ENCODE results near the gene COX4I1.

The COX4I1 gene

DNA sequence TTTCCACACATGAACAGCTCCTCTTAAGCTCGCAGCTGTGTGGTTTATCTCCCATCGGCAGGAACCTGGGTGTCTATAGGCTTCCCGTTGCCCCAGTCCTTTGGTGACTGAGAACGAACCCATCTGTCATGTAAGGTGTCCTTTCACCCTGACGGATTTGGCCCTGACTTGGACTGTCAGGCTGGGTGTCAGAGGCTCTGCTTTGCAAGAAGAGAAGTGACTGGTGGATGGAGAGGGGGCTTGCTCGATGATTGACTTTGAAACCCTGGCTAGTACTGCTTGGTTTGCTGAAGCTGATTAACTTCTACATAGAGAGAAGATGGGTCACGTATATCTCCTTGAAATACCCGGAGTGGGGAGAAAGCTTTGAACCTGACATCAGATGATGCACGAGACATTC lies 42.9 kb downstream of the COX4I1 start:
- DNase-seq, result no peak

DNA sequence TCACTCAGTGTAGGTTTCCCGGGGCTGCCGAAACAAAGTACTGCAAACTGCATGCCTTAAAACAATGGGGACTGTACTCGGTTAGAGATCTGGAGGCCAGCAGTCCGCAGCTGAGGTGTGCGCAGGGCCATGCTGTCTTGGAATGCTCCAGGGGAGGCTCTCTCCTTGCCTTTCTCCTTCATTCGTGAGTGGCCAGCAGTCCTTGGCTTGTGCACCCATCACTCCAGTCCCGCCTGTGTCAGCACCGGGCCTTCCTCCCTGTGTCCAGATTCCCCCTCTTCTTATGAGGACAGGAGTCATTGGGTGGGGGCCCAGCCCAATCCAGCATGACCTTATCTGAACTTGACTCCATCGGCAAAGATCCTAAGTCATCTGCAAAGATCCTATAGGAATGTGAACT lies 43.4 kb downstream of the COX4I1 start:
- DNase-seq, result no peak

DNA sequence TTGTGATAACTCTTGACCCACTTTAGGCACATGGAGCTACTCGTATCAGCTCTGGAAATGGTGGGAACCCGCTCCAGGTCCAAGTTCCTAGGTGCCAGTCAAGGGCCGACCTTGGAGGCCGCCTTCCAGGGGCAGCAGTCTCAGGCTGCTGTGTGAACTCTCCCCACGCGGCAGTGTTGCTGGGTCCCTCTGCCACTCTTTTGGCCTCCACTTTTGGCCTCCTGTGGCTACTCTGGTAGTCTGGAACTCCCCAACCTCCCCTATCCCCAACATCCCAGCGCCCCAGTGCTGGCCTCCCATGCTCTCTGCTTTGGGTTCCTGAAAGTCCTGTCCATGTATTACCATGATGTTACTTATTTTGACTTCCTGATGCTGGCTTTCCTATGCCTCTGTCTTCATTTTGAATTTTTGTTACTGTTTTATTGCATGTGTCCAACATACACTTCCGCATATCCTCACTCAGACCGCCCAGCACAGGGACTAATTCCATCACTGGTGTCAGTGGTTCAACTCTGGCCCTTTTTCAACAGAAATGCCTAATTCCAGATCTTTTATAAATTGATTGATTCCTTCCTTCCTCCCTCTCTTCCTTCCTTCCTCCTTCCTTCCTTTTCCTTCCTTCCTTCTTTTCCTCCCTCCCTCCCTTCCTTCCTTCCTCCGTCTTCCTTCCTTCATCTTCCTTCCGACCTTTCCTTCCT lies 44.1 kb downstream of the COX4I1 start:
- DNase-seq, result no peak

DNA sequence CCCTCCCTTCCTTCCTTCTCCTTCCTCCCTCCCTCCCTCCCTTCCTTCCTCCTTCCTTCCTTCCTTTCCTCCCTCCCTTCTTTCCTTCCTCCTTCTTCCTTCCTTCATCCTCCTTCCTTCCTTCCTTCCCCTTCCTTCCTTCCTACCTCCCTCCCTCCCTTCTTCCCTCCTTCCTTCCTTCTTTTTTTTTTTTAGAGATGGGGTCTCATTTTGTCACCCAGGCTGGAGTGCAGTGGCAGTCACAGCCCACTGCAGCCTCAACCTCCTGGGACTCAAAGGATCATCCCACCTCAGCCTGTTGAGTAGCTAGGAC lies 44.6 kb downstream of the COX4I1 start:
- no peak for DNase-seq

DNA sequence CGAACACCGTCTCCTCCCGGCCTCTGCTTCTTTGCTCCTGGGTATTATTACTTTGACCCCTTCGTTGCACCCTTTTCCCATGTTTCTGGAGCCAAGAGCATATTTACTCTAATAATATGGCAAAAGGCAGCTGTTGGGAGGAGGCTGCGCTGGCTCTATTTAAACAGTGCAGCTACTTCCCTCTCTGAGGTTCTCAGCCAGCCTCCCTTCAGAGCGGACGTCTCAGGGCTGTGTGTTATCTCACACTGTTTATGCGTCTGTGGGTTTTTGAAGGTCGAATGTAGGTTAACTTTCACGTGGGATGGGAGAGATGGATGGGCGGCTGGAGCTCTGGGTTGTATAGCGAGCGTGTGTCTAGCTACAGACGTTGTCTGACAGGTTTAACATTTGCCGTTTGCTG lies 45.3 kb downstream of the COX4I1 start:
- DNase-seq, result no peak

DNA sequence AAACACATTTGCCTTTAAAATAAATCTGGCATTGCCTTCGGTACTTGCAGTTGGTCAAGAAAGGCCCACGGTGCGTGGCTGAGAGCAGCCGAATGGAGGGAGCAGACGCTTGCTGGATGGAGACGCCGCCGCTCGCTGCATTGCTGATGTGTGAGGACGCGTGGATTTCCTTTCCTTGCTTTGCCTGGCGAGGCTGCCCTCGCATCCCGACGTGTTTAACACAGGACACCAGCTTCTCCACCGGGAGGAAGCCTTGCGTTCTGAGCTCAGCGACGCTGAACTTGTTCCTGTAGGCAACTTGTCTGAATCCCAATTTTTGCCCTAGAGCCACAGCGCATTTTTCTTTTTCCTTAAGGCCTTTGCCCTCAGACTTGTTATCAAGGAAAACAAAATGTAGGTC lies 45.8 kb downstream of the COX4I1 start:
- no peak for DNase-seq

DNA sequence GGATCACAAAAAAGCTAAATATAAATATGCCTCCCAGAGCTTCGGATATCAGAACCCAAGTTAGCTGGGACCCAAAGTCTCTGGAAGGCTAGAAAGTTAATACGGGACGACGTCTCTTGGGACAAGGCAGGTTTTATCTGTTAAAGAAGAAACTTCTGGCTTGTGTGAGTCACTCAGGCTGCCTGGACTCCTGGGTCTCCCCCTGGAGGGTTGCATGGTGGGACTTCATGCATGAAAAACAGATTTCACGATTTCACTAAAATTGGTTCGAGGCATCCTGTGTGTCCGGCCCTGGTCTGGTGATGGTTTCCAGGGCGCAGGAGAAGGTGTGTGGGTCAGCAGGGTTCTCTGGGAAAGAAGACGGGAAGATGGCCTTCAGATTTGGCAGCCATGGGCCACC lies 47.0 kb downstream of the COX4I1 start:
- DNase-seq, result no peak

DNA sequence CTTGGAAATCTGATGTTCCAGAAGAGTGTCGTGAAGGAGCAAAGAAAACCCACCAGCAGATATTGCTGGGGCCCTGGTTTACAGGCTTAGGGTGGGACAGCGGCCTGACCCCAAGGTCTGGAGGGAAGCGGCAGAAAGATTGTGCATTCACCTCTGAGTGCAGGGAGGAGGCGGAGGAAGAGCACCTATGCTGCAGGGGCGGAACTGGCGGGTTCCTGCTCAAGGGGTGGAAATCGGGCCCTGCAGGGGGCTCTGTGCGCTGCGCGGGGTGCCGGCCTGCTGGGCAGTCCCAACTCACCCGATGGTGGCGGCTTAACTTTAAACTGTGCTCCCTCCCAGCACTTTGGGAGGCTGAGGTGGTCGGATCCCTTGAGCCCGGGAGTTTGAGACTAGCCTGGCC lies 47.5 kb downstream of the COX4I1 start:
- no peak for DNase-seq

DNA sequence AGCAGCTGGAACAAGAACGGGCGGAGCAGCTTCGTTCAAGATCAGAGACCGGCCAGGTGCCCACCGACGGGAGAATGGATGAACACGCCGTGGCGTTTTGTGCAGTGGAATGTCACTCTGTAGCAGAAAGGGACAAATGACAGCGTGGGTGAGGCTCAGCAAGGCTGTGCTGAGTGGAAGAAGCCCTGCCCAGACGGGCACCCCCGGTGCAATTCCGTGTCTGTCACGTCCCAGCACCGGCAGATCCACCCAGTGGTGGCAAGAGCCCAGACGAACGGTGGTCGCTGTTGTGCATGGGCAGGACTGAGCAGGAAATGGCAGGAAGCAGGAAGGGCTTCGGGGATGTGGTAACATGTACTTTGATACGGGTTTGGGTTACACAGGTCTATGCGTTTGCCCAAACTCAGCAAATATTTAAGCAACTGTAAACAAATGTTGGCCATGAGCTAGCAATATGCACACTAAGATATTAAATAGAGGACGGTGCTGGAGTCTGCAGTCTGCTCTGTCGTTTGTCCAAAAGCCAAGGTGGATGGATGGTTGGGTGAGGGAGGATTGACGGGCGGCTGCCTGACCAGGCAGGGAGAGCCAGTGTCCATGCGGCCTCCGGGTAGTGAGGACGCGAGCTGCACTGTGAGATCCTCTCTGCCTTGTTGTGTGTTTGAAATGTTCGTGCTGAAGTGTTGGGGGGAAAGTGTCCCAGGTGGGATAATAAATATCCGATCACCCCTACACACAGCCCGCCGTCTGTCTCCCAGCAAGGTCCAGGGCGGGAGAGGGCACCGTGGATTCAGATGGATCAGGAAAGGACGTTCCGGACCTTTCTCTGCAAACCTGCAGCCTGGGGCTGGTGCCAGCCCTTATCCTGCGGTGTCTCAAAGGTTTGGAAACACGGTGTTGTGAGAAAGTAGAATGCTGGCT lies 48.4 kb downstream of the COX4I1 start:
- no peak for DNase-seq

DNA sequence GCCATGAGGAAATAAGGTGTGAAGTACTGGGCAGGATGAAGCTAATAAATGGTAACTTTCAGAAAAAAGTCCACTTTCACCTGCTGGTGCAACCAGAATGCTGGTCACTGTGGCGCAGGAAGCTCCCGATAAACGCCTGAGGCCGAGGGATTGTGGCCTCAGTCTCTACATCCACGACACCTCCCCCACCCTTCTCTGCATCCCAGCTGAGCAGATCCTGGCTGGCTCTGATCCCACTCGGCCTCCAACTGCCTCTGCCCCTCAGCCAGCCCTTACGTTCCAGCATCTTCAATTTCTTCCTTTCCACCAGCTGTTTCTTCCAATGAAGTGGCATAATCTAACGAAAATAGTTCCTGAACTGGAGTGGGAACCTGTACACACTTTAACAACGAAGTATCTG lies 49.5 kb downstream of the COX4I1 start:
- DNase-seq, result no peak

DNA sequence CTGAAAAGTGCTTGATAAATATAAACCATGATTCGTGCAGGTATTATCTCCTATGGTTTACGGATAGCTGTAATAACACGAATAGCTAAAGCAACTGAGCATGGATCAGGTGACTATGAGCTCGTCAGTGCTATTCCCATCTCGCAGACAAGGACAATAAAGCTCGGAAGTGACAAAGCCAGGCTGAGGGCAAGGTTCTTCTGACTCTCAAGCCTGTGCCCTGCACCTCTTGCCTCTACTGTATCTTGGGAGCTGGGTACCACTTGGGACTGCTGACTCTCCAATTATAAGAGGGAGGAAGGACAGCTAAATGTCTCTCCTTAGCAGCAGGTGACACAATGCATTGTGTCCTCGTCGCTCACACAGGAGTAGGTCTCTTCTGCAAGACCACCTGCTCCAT lies 49.9 kb downstream of the COX4I1 start:
- DNase-seq, result no peak

DNA sequence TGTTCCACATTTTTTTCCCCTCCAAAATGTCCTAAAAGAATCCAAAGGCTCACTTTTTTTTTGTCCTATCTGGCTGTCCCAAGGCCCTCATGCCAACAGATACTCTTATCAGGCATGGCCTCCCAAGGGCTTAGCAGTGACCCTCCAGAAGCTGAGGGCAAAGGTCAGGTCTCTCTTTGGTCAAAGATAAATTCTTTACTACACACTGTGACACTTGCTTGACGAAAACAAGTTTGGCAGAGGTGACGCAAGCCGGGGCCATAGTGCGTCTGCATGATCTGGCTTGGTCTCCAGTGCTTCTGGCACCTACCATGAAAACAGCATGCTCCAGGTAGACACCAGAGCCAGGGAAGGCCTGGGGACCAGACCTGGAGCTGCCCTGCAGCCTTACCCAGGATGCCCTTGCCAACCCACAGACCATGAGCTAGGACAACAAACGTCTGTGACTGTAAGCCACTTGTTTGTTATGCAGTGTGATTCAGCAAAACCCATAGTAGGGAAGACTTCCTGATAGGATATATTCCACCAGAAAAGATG lies 50.9 kb downstream of the COX4I1 start:
- DNase-seq, result no peak

DNA sequence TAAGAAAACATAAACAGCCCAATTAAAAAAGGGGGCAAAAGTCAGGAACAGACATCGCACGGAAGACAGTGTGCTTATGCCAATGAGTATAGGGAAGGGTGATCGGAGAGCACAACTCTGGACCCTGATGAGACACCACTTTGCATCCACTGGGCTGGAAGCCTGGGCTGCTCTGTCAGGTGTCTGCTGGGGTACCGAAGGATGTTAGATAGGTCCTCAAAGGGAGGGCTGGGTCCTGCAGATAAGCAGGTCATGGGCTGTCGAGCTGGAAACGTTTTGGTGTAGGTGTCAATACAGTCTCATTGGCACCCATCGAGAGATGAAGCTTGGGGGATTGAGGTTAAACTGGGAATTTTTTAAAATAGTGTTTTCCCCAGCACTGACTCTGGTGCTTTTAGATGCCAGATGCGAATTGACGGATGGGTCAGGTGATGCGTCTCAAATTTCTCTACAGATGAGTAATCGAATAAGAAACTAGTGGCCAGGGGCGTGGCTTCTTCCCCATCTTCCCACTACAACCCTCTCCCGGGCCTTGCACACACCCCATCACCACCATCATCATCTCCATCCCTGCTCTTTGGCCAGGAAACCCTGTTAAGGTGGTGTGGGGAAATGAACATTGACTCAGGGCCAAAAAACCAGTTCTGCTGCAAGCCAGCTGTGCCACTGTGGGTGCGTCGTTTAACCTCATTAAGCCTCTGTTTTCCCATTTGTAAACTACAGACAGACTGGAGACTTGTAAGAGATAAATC lies 51.7 kb downstream of the COX4I1 start:
- DNase-seq, result no peak

DNA sequence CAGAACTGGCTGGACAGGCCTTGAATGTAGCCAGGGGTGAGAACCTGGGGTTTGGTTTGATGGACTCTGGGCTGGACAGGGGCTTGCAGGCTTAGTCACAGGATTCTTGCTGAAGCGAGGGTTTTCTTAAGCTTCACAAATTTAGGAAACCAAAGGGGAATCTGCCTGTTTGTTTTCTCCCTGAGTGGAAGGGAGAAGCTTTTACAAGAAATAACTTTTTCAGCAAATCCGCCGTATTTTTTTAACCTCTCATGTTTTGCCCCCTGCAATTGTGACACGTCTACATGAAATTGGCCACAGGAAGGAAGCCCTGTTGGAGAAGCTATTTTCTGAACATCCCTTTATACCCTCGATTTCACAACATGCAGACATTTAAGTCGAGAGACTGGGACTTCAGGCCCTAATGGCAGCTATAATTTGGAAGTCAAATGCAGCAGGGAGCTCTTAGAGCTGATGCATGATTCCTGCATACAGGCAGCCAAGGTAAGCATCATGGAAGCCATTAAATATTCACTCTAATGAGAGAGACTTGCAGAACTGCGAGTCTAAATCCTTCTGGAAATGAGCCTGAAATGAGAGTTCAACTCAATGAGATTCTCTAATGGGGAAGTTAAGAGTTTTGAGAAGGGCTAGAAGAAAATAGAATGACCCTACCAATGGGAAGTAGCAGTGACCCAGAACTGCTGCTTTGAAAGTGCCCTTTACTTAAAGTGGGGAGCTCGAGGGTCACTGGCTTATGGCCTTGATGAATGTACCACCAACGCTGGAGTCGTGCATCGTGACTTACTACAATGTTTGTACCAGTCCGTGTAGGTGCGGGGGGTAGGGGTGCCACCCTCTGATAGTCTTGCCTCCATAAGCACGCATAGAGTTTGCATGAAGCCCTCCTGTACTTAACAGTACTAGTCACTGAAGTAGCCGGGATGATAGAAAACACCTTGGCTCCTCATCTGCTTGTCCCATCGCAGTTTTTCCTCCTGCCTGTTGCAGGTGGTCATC lies 54.4 kb downstream of the COX4I1 start:
- DNase-seq, result no peak

DNA sequence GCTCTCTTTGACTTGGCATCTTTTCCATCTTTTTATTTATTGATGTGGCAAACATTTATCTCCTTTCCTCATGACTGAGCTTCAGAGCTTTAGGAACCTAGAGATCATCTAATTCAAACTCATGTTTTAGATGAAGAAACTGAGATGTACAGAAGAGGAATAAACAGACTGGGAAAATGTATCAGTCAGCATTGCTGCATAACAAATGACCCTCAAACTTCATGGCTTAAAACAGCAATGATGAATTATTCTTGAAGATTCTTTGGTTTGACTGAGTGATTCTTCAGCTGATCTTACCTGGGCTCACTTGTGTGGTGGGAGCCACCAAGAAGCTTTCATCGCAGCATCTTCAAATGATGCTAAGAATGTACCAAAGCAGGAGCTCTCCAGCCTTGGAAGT lies 55.4 kb downstream of the COX4I1 start:
- no peak for DNase-seq

DNA sequence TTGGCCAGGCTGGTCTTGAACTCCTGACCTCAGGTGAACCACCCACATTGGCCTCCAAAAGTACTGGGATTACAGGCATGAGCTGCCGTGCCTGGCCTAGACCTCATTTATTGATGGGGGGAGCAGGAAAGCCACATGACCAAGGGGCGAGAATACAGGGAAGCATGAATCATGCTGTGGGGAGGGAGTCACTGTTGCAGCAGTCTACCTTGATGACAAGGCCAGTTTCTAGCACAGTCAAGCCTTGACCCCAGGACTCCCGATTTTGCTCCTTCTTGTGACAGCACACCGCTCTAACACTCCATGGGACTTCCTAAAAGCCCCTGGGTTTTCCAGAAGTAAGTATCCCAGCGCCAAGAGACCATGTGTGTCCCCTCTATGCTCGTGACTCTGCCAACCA lies 56.6 kb downstream of the COX4I1 start:
- DNase-seq, result no peak

DNA sequence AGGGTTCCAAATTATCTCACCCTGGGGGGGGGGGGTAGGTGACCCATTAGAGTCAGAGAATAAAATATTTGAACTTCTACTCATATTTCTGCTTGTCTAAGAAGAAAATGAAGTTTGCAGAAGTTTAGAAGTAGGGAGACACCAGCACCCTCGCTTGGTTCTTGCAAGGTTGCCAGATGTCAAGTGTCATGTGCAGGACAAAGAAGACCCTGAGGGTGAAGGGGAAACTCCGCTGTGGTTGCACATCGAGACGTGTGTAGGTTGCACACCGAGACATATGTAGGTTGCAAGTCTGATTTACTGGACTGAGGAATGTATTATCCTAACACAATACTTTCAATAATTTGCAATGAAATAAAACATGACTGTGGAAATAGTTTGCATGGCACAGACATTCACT lies 57.1 kb downstream of the COX4I1 start:
- DNase-seq, result no peak

Measured in C1 segment of cervical spinal cord (tissue), 14 donors.